Neural cell (in vitro differentiated cells): ENCODE measurements around the gene CP. TPM values are rescaled to one million over a fixed set of nuclear protein-coding genes. Genes with fewer than 3 reads are reported as not detected.

Experiments used
- H2AFZ ChIP-seq: fragments of 200-600, 300-800 bp; sonication (generic), shearing (Covaris generic); 2 replicates; pipeline ENCODE4 v1.6.0; 2014; ENCODE audit warnings: low read depth, mild to moderate bottlenecking, antibody characterized with exemption, low read length, moderate library complexity
- H3F3A ChIP-seq: fragments of 200-600 bp; shearing (Covaris generic); 2 replicates; pipeline ENCODE4 v1.6.1; 2016; ENCODE audit warnings: mild to moderate bottlenecking, moderate library complexity, mixed read lengths, antibody characterized with exemption, low read length; ENCODE audit not compliant: insufficient read depth, poor library complexity, severe bottlenecking
- H3K27ac ChIP-seq: fragments of 200-600, 300-800 bp; sonication (generic), shearing (Covaris generic); 2 replicates; pipeline ENCODE4 v1.5.1; 2014; ENCODE audit warnings: mild to moderate bottlenecking, low read length, moderate library complexity
- H3K27me3 ChIP-seq: fragments of 300-800, 200-600 bp; sonication (generic), shearing (Covaris generic); 2 replicates; pipeline ENCODE4 v1.6.0; 2014; ENCODE audit warnings: mild to moderate bottlenecking, low read depth, low read length, moderate library complexity; ENCODE audit not compliant: insufficient read depth
- H3K36me3 ChIP-seq: fragments of 300-800, 200-600 bp; sonication (generic), shearing (Covaris generic); 2 replicates; pipeline ENCODE4 v1.5.1; 2014; ENCODE audit warnings: mild to moderate bottlenecking, antibody characterized with exemption, low read length, moderate library complexity; ENCODE audit not compliant: insufficient read depth
- H3K4me2 ChIP-seq: fragments of 300-800, 200-600 bp; sonication (generic), shearing (Covaris generic); 2 replicates; pipeline ENCODE4 v1.6.0; 2014; ENCODE audit warnings: mild to moderate bottlenecking, low read length
- H3K4me3 ChIP-seq: fragments of 300-800, 200-600 bp; sonication (generic), shearing (Covaris generic); 2 replicates; pipeline ENCODE4 v1.5.1; 2014; ENCODE audit warnings: mild to moderate bottlenecking, low read length, moderate library complexity
- H3K79me2 ChIP-seq: fragments of 200-600 bp; shearing (Covaris generic); replicated peaks from 2 replicates; pipeline ENCODE4 v1.6.0; 2014; ENCODE audit warnings: mild to moderate bottlenecking, low read length, moderate library complexity; ENCODE audit not compliant: insufficient read depth
- H3K9ac ChIP-seq: fragments of 300-800, 200-600 bp; sonication (generic), shearing (Covaris generic); 2 replicates; pipeline ENCODE4 v1.6.1; 2016; ENCODE audit warnings: mild to moderate bottlenecking, low read length, mixed read lengths
- H3K9me2 ChIP-seq: fragments of 200-600 bp; shearing (Covaris generic); 2 replicates; pipeline ENCODE4 v1.6.1; 2016; ENCODE audit warnings: mild to moderate bottlenecking, low read length, mixed read lengths; ENCODE audit not compliant: insufficient read depth
- H3K9me3 ChIP-seq: fragments of 200-600, 300-800 bp; sonication (generic), shearing (Covaris generic); 2 replicates; pipeline ENCODE4 v1.6.1; 2016; ENCODE audit warnings: mild to moderate bottlenecking, mixed run types, low read length, moderate library complexity, mixed read lengths
- H4K20me1 ChIP-seq: fragments of 200-600 bp; shearing (Covaris generic); 2 replicates; pipeline ENCODE4 v1.6.1; 2016; ENCODE audit warnings: mild to moderate bottlenecking, mixed run types; ENCODE audit not compliant: insufficient read depth
- CTCF ChIP-seq: fragments of 450-650 bp; IDR thresholded peaks from 2 replicates; pipeline ENCODE4 v1.5.1; 2014; ENCODE audit warnings: antibody characterized with exemption, mild to moderate bottlenecking, moderate library complexity; ENCODE audit not compliant: poor library complexity, severe bottlenecking
- EP300 ChIP-seq: fragments of 450-650 bp; conservative IDR thresholded peaks from 2 replicates; pipeline ENCODE4 v1.6.1; 2014; ENCODE audit warnings: antibody characterized with exemption, mild to moderate bottlenecking, moderate library complexity; ENCODE audit not compliant: poor library complexity, severe bottlenecking
- EZH2 ChIP-seq: fragments of 200-600, 300-800 bp; shearing (Covaris generic), sonication (generic); IDR thresholded peaks from 2 replicates; pipeline ENCODE4 v1.6.1; 2014; ENCODE audit warnings: antibody characterized with exemption, low read length, borderline replicate concordance, mild to moderate bottlenecking; ENCODE audit not compliant: insufficient read depth, poor library complexity, severe bottlenecking
- MXI1 ChIP-seq: fragments of 450-650 bp; conservative IDR thresholded peaks from 2 replicates; pipeline ENCODE4 v1.6.1; 2014; ENCODE audit warnings: antibody characterized with exemption, mild to moderate bottlenecking; ENCODE audit not compliant: poor library complexity, severe bottlenecking
- POLR2AphosphoS5 ChIP-seq: IDR thresholded peaks from 2 replicates; pipeline ENCODE4 v1.6.1; 2012
- RAD21 ChIP-seq: fragments of 450-650 bp; conservative IDR thresholded peaks from 2 replicates; pipeline ENCODE4 v1.6.1; 2014; ENCODE audit warnings: antibody characterized with exemption, mild to moderate bottlenecking, moderate library complexity
- REST ChIP-seq: IDR thresholded peaks from 2 replicates; pipeline ENCODE4 v1.6.1; 2012; ENCODE audit warnings: borderline replicate concordance
- SMC3 ChIP-seq: fragments of 450-650 bp; conservative IDR thresholded peaks from 2 replicates; pipeline ENCODE4 v1.6.1; 2014; ENCODE audit warnings: antibody characterized with exemption, mild to moderate bottlenecking, moderate library complexity; ENCODE audit not compliant: poor library complexity
- TAF1 ChIP-seq: IDR thresholded peaks from 2 replicates; pipeline ENCODE4 v1.6.1; 2012; ENCODE audit warnings: low read depth
- polyA plus RNA-seq: library from polyadenylated mRNA; depleted of rRNA; stranded (reverse); fragments of >200 nt; gene quantifications from 2 replicates; pipeline ENCODE4 v1.2.3, GENCODE V29; 2014

The CP gene
- polyA plus RNA-seq, 1 donor from 2014 or later = not detected

GRCh38 chr3:149209431-149209830 is 12.2 kb downstream of the CP start:
- Histone ChIP-seq H3K4me2 (no peak overlapping the region), H3K9ac (no peak overlapping the region), H3K4me3 (no peak overlapping the region), H3F3A (no peaks in the 10 kb centered on the region), H3K9me3 (no peaks in the 10 kb centered on the region), H3K36me3 (no peaks in the 10 kb centered on the region), H3K9me2 (no peaks in the 10 kb centered on the region), H3K79me2 (no peaks in the 10 kb centered on the region), H4K20me1 (no peaks in the 10 kb centered on the region), H3K27ac (no peak overlapping the region), H3K27me3 (no peaks in the 10 kb centered on the region), H2AFZ (no peak overlapping the region)
- TF ChIP-seq EZH2 (no peak), SMC3 (no peak), TAF1 (no peak), EP300 (no peak), CTCF (no peak), POLR2AphosphoS5 (no peak), RAD21 (no peak), MXI1 (no peak), REST (no peak)

DNA sequence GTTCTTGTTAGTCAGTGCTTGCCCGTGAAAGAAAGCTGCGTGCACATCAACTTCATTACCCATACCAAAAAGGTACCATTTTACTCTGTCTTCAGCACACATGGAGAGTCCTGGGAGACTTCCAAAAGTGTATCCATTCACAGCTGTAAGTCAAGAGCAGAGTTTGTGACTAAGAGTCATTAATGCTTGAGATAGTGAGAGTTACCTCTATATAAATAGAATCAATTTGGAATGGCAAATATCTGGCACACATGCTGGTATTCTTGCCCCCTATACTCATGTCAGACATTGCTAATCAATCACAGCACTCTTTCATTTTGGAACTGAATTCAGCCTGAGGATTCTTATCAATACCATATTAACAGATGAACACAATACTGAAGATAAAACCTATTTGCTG is 14.2 kb downstream of the CP start:
- no peaks in the 10 kb centered on the region for H3K9me2 ChIP-seq
- H4K20me1 ChIP-seq = no peaks in the 10 kb centered on the region
- TF ChIP-seq TAF1 (no peak), CTCF (no peak), RAD21 (no peak), REST (no peak), POLR2AphosphoS5 (no peak), EP300 (no peak), SMC3 (no peak), EZH2 (no peak), MXI1 (no peak)
- H3K27me3 ChIP-seq = no peaks in the 10 kb centered on the region
- H3K4me3 ChIP-seq = no peak overlapping the region
- H3K36me3 ChIP-seq = no peaks in the 10 kb centered on the region
- no peak overlapping the region for H3K9ac ChIP-seq
- H3K79me2 ChIP-seq = no peaks in the 10 kb centered on the region
- H3F3A ChIP-seq = no peaks in the 10 kb centered on the region
- no peaks in the 10 kb centered on the region for H3K9me3 ChIP-seq
- no peak overlapping the region for H2AFZ ChIP-seq
- H3K4me2 ChIP-seq = no peak overlapping the region
- no peak overlapping the region for H3K27ac ChIP-seq
